NCI-H69 (cell line): ENCODE measurements around the gene FRMD6.

Experiments used
- DNase-seq: peaks from one replicate; lab custom pipeline; 2025; lab: John Stamatoyannopoulos, UW

FRMD6 gene

GRCh38 chr14:51780006-51780692 lies 128.4 kb downstream of the FRMD6 start:
- peak; percentile 88 for DNase-seq
